Ascending aorta (tissue), 2 donors: Measurements from ENCODE around the gene DENND2C. TPM values are rescaled to one million over a fixed set of nuclear protein-coding genes. Genes with fewer than 3 reads are reported as not detected.

ENCODE experiments used
- DNase-seq, 2 donors: peaks; one replicate each; pipeline ENCODE4 v3.0.0-alpha.2; 2019; ENCODE audit warnings: low spot score in 2 of 2
- H3K27ac ChIP-seq, 2 donors: fragments of 200-600 bp; sonication (generic); one replicate each; pipeline ENCODE4 v1.5.1; 2016 to 2017; ENCODE audit warnings: mild to moderate bottlenecking in 1 of 2
- H3K27me3 ChIP-seq: fragments of 200-600 bp; sonication (generic); one replicate; pipeline ENCODE4 v1.5.1; 2017
- H3K36me3 ChIP-seq, 2 donors: fragments of 200-600 bp; sonication (generic); one replicate each; pipeline ENCODE4 v1.5.1; 2016
- H3K4me1 ChIP-seq, 2 donors: fragments of 200-600 bp; sonication (generic); one replicate each; pipeline ENCODE4 v1.5.1; 2016 to 2017; ENCODE audit warnings: mild to moderate bottlenecking in 1 of 2
- H3K4me3 ChIP-seq, 2 donors: fragments of 200-600 bp; sonication (generic); one replicate each; pipeline ENCODE4 v1.5.1; 2016 to 2017; ENCODE audit warnings: mild to moderate bottlenecking in 1 of 2
- H3K9me3 ChIP-seq, 2 donors: fragments of 200-600 bp; sonication (generic); one replicate each; pipeline ENCODE4 v1.5.1; 2016
- CTCF ChIP-seq, 3 experiments: fragments of 200-600 bp in 2 of 3; fragments of 450-650 bp in 1 of 3; sonication (generic) in 2 of 3; IDR thresholded peaks; one replicate each; pipeline ENCODE4 v1.5.1; 2016 to 2019; ENCODE audit warnings: antibody characterized with exemption in 3 of 3, mild to moderate bottlenecking in 1 of 3, moderate library complexity in 1 of 3
- intact Hi-C: fragments of 100-400 bp; cut with DNase I; formaldehyde crosslinking; loops from one replicate; pipeline ENCODE4 v1.15.1; 2023
- total RNA-seq: library from RNA; depleted of rRNA; stranded (reverse); fragments of >200 nt; gene quantifications from one replicate; pipeline ENCODE4 v1.1.0, GENCODE V29; 2016

Gene DENND2C
- total RNA-seq, 1 donor from 2014 or later: 5.4 TPM

- H3K27me3 ChIP-seq: no peaks in the 10 kb centered on the region
- intact Hi-C loops: no loop called here
- no peak overlapping the region for H3K4me3 ChIP-seq
- no peaks in the 10 kb centered on the region for H3K36me3 ChIP-seq
- no peak overlapping the region for H3K27ac ChIP-seq
- no peak for TF ChIP-seq CTCF (IDR thresholded peaks at IDR 0.05)
- H3K4me1 ChIP-seq: no peaks in the 10 kb centered on the region
- no peak for DNase-seq
- H3K9me3 ChIP-seq: no peaks in the 10 kb centered on the region
These were observed 120.7 kb downstream of the DENND2C start for GRCh38 chr1:114549137-114549536.

- DNase-seq: no peak
- no peak overlapping the region for H3K27ac ChIP-seq
- H3K4me3 ChIP-seq: no peak overlapping the region
- intact Hi-C loops: no loop called here
- H3K4me1 ChIP-seq: no peaks in the 10 kb centered on the region
- H3K36me3 ChIP-seq: no peaks in the 10 kb centered on the region
- H3K27me3 ChIP-seq: no peaks in the 10 kb centered on the region
- no peaks in the 10 kb centered on the region for H3K9me3 ChIP-seq
- no peak for TF ChIP-seq CTCF (IDR thresholded peaks at IDR 0.05)
These were observed 122.8 kb downstream of the DENND2C start for GRCh38 chr1:114547076-114547475.

DNA sequence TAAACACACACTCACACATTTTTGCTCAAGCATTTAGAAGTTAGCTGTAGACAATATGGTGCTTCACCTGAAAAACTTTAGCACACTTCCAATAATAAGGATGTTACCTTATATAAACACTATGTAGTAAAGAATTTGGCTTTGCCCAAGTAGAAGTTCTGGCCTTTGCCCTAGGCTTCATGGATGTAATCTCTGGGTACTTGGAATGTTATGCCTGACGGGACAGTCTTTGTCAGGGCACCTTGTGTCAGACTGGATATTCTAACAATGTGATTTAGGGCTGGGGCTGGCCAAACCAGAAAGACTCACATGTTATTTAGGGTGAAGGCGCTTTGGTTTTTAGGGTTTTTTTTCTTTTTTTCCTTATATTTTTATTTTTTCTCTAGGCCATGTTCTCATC is 124.1 kb downstream of the DENND2C start:
- DNase-seq: no peak
- no peak for TF ChIP-seq CTCF (IDR thresholded peaks at IDR 0.05)

DNA sequence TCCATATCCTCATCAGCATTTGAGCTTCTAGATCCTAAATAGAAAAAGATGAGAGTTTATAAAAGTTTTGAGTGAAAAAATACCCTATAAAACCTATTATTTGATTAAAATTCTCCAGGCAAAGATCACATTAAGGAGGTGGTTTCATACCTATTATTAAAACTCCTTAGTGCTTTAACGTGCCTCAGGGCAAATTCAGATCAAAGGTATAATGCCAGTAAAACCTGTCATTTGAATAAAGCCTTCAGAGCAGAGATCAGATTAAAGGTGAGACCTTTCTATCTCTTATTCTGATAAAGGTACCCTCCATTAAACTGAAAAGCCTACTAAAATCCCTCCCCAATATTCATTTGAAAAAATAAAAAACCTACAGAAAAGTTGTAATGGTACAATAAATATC is 124.5 kb downstream of the DENND2C start:
- Histone ChIP-seq H3K4me3 (no peak overlapping the region), H3K27me3 (no peaks in the 10 kb centered on the region), H3K4me1 (no peaks in the 10 kb centered on the region), H3K36me3 (no peaks in the 10 kb centered on the region), H3K27ac (no peak overlapping the region), H3K9me3 (no peaks in the 10 kb centered on the region)
- intact Hi-C loops: no loop called here
- no peak for DNase-seq
- TF ChIP-seq CTCF (IDR thresholded peaks at IDR 0.05): no peak

More for the DNA sequence above, 124.1 kb downstream of the DENND2C start:
- no peaks in the 10 kb centered on the region for H3K4me1 ChIP-seq
- intact Hi-C loops: no loop called here
- H3K27me3 ChIP-seq: no peaks in the 10 kb centered on the region
- H3K9me3 ChIP-seq: no peaks in the 10 kb centered on the region
- H3K4me3 ChIP-seq: no peak overlapping the region
- H3K27ac ChIP-seq: no peak overlapping the region
- H3K36me3 ChIP-seq: no peaks in the 10 kb centered on the region

DNA sequence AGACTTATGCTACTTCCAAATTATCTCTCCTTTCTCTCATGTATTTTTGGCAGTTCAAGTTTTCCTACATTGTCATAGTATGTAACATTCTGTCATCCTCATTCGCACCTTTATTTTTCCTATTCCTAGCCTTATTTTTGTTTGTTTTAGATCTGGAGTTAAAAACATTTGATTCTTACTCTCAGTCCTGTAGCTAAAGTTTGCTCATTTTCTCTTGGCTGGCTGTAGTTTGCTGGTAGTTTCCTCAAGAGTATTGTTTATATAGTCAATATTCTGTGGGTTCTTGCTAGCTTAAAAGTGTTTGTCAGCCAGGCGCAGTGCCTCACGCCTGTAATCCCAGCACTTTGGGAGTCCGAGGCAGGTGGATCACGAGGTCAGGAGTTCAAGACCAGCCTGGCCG is 129.0 kb downstream of the DENND2C start:
- H3K36me3 ChIP-seq: no peaks in the 10 kb centered on the region
- no peak overlapping the region for H3K27ac ChIP-seq
- intact Hi-C loops: no loop called here
- no peaks in the 10 kb centered on the region for H3K27me3 ChIP-seq
- no peak overlapping the region for H3K4me3 ChIP-seq
- no peaks in the 10 kb centered on the region for H3K9me3 ChIP-seq
- no peak for TF ChIP-seq CTCF (IDR thresholded peaks at IDR 0.05)
- DNase-seq: no peak
- H3K4me1 ChIP-seq: no peaks in the 10 kb centered on the region

- no peaks in the 10 kb centered on the region for H3K4me1 ChIP-seq
- no peaks in the 10 kb centered on the region for H3K9me3 ChIP-seq
- no peak overlapping the region for H3K4me3 ChIP-seq
- TF ChIP-seq CTCF (IDR thresholded peaks at IDR 0.05): no peak
- DNase-seq: no peak
- H3K27me3 ChIP-seq: no peaks in the 10 kb centered on the region
- no peak overlapping the region for H3K27ac ChIP-seq
- no peaks in the 10 kb centered on the region for H3K36me3 ChIP-seq
- intact Hi-C loops: no loop called here
These were observed 129.6 kb downstream of the DENND2C start for GRCh38 chr1:114540272-114540671.
